Colonic mucosa (tissue), 4 donors: ENCODE measurements around the gene KDM4C. TPM values are rescaled to one million over a fixed set of nuclear protein-coding genes. Genes with fewer than 3 reads are reported as not detected.

Experiments used
- DNase-seq: peaks from one replicate; pipeline ENCODE4 v3.0.0-alpha.2; 2020
- H3K27ac ChIP-seq: fragments of 200-600 bp; one replicate; pipeline ENCODE4 v1.8.0; 2021
- H3K27me3 ChIP-seq: fragments of 200-600 bp; one replicate; pipeline ENCODE4 v1.8.0; 2021
- H3K36me3 ChIP-seq: fragments of 200-600 bp; one replicate; pipeline ENCODE4 v1.8.0; 2021
- H3K4me1 ChIP-seq: fragments of 200-600 bp; one replicate; pipeline ENCODE4 v1.8.0; 2021; ENCODE audit warnings: mild to moderate bottlenecking
- H3K4me3 ChIP-seq: fragments of 200-600 bp; one replicate; pipeline ENCODE4 v1.8.0; 2021
- H3K9ac ChIP-seq, 2 donors: one replicate each; pipeline ENCODE4 v1.7.0; 2013; ENCODE audit warnings: control low read depth in 2 of 2, low read depth in 2 of 2, low read length in 2 of 2
- H3K9me3 ChIP-seq: fragments of 200-600 bp; one replicate; pipeline ENCODE4 v1.8.0; 2021
- CTCF ChIP-seq: fragments of 200-600 bp; IDR thresholded peaks from one replicate; pipeline ENCODE4 v1.8.0; 2022; ENCODE audit warnings: antibody characterized with exemption, mild to moderate bottlenecking
- intact Hi-C: fragments of 100-400 bp; cut with DNase I; formaldehyde crosslinking; loops from one replicate; pipeline ENCODE4 v1.14.1; 2022
- total RNA-seq, 2 donors: library from RNA; stranded (reverse); fragmentation: NEBNext Ultra II Directional in 1 of 2; extraction: Animal tissue kit (Norgen Biotek cat#: 25700) in 1 of 2; gene quantifications; one replicate each; pipeline ENCODE4 v1.2.1, GENCODE V29; 2021
- donor health status: healthy.
- donor health status: DM: no; HTN: no; CAD: no.
- donor health status: DM: no; HTN: no; CAD: no.

KDM4C gene
- total RNA-seq, 2 donors from 2014 or later, result 37.3 to 42.0 TPM

- no peak for DNase-seq
- Histone ChIP-seq H3K9me3 (no peaks in the 10 kb centered on the region), H3K9ac (no peak overlapping the region), H3K27me3 (no peaks in the 10 kb centered on the region), H3K27ac (no peak overlapping the region), H3K4me3 (no peak overlapping the region), H3K36me3 (no peaks in the 10 kb centered on the region), H3K4me1 (no peaks in the 10 kb centered on the region)
- no peak for TF ChIP-seq CTCF
- intact Hi-C loops, result no loop called here
Measured at GRCh38 chr9:7137040-7137439, 379.3 kb downstream of the KDM4C start.

GRCh38 chr9:7137571-7137970, 379.8 kb downstream of the KDM4C start:
- Histone ChIP-seq H3K9me3 (no peaks in the 10 kb centered on the region), H3K4me1 (no peaks in the 10 kb centered on the region), H3K36me3 (no peaks in the 10 kb centered on the region), H3K4me3 (no peak overlapping the region), H3K9ac (no peak overlapping the region), H3K27me3 (no peaks in the 10 kb centered on the region), H3K27ac (no peak overlapping the region)
- intact Hi-C loops, result no loop called here
- no peak for TF ChIP-seq CTCF
- DNase-seq, result no peak

- Histone ChIP-seq H3K36me3 (no peaks in the 10 kb centered on the region), H3K9ac (no peak overlapping the region), H3K27me3 (no peaks in the 10 kb centered on the region), H3K9me3 (no peaks in the 10 kb centered on the region), H3K4me3 (no peak overlapping the region), H3K4me1 (no peaks in the 10 kb centered on the region), H3K27ac (no peak overlapping the region)
- no peak for DNase-seq
- intact Hi-C loops, result no loop called here
- TF ChIP-seq CTCF, result no peak
Measured at GRCh38 chr9:7139886-7140285, 382.1 kb downstream of the KDM4C start.

GRCh38 chr9:7140401-7140800, 382.6 kb downstream of the KDM4C start:
- intact Hi-C loops, result no loop called here
- no peak for TF ChIP-seq CTCF
- no peak for DNase-seq
- Histone ChIP-seq H3K27ac (no peak overlapping the region), H3K9me3 (no peaks in the 10 kb centered on the region), H3K4me3 (no peak overlapping the region), H3K27me3 (no peaks in the 10 kb centered on the region), H3K9ac (no peak overlapping the region), H3K4me1 (no peaks in the 10 kb centered on the region), H3K36me3 (no peaks in the 10 kb centered on the region)

GRCh38 chr9:7143645-7144200, 385.9 kb downstream of the KDM4C start:
- H3K36me3 ChIP-seq, result no peaks in the 10 kb centered on the region
- H3K27ac ChIP-seq, result no peak overlapping the region

More at GRCh38 chr9:7143645-7144200, 385.9 kb downstream of the KDM4C start:
- H3K9ac ChIP-seq, result no peak overlapping the region
- intact Hi-C loops, result no loop called here
- no peak for TF ChIP-seq CTCF
- no peaks in the 10 kb centered on the region for H3K4me1 ChIP-seq
- no peak for DNase-seq
- no peaks in the 10 kb centered on the region for H3K9me3 ChIP-seq
- no peaks in the 10 kb centered on the region for H3K27me3 ChIP-seq
- no peak overlapping the region for H3K4me3 ChIP-seq
